GM18870 (cell line): ENCODE data around the gene GCN1.

Experiments used
- ATAC-seq: cut with Tn5 transposase; IDR thresholded peaks from one replicate; pipeline ENCODE4 v1.9.1; 2021; ENCODE audit warnings: moderate library complexity; ENCODE audit not compliant: unreplicated experiment

Gene GCN1

GRCh38 chr12:120078868-120079267 lies 115.6 kb downstream of the GCN1 start:
- no peak for ATAC-seq

GRCh38 chr12:120077260-120077659 lies 117.3 kb downstream of the GCN1 start:
- ATAC-seq, result no peak
